Glomerular endothelial cell (primary cell): ENCODE results near the gene RPL18A. TPM values are rescaled to one million over a fixed set of nuclear protein-coding genes. Genes with fewer than 3 reads are reported as not detected.

Experiments
- DNase-seq: peaks from one replicate; pipeline ENCODE4 v3.0.0-alpha.2; 2011; ENCODE audit warnings: low read depth, low spot score; ENCODE audit errors: extremely low read depth
- total RNA-seq: library from RNA; depleted of rRNA; stranded (reverse); fragments of >200 nt; gene quantifications from 2 replicates; pipeline ENCODE4 v1.2.3, GENCODE V29; 2015

The RPL18A gene
- total RNA-seq, 1 donor from 2014 or later, result 1,326 TPM

- DNase-seq, result no peak
Observed at GRCh38 chr19:17841810-17842662, 17.7 kb upstream of the RPL18A start.

- no peak for DNase-seq
Observed at GRCh38 chr19:17842663-17843291, 16.9 kb upstream of the RPL18A start.

- DNase-seq, result no peak
Observed at GRCh38 chr19:17843292-17843827, 16.4 kb upstream of the RPL18A start.

GRCh38 chr19:17843908-17844490 is 15.7 kb upstream of the RPL18A start:
- DNase-seq, result no peak

GRCh38 chr19:17846146-17846545 is 13.6 kb upstream of the RPL18A start:
- no peak for DNase-seq

GRCh38 chr19:17847538-17848366 is 12.0 kb upstream of the RPL18A start, which contains the start of gene JAK3:
Gene JAK3, minus strand, starts transcription at chr19:17847982. Its CDS starts 3,565 bp downstream, at chr19:17844417.
- DNase-seq, result no peak

- no peak for DNase-seq
Observed at GRCh38 chr19:17848595-17849292, 11.0 kb upstream of the RPL18A start.

- DNase-seq, result no peak
Observed at GRCh38 chr19:17854061-17854460, 5.6 kb upstream of the RPL18A start.

- DNase-seq, result no peak
Observed at GRCh38 chr19:17855280-17856152, 4.2 kb upstream of the RPL18A start.

GRCh38 chr19:17860331-17860992 is 752 bp downstream of the RPL18A start:
- no peak for DNase-seq

- no peak for DNase-seq
Observed at GRCh38 chr19:17860993-17861360, 1.3 kb downstream of the RPL18A start.

GRCh38 chr19:17861542-17862402 is 2.1 kb downstream of the RPL18A start:
- no peak for DNase-seq

- no peak for DNase-seq
Observed at GRCh38 chr19:17862711-17863519, 3.2 kb downstream of the RPL18A start.

GRCh38 chr19:17863520-17864182 is 3.9 kb downstream of the RPL18A start:
- no peak for DNase-seq

- no peak for DNase-seq
Observed at GRCh38 chr19:17865364-17866311, 5.9 kb downstream of the RPL18A start.
